ENCODE data around the gene SMURF2. TPM values are rescaled to one million over a fixed set of nuclear protein-coding genes. Genes with fewer than 3 reads are reported as not detected.

Gene SMURF2
- total RNA-seq, 1 experiment from 2014 or later, result 57.6 TPM

GRCh38 chr17:64626827-64627226 lies 35.3 kb downstream of the SMURF2 start:
- peaks cover 61% of the 10 kb centered on the region for H4K20me1 ChIP-seq (ENCODE audit: insufficient read depth)
- peaks cover 82% of the 10 kb centered on the region for H3F3A ChIP-seq (ENCODE audit: insufficient read depth, low read depth)
- no peak for TF ChIP-seq EZH2 (IDR thresholded peaks at IDR 0.05; ENCODE audit: low read depth)
- TF ChIP-seq, protein P1, sequence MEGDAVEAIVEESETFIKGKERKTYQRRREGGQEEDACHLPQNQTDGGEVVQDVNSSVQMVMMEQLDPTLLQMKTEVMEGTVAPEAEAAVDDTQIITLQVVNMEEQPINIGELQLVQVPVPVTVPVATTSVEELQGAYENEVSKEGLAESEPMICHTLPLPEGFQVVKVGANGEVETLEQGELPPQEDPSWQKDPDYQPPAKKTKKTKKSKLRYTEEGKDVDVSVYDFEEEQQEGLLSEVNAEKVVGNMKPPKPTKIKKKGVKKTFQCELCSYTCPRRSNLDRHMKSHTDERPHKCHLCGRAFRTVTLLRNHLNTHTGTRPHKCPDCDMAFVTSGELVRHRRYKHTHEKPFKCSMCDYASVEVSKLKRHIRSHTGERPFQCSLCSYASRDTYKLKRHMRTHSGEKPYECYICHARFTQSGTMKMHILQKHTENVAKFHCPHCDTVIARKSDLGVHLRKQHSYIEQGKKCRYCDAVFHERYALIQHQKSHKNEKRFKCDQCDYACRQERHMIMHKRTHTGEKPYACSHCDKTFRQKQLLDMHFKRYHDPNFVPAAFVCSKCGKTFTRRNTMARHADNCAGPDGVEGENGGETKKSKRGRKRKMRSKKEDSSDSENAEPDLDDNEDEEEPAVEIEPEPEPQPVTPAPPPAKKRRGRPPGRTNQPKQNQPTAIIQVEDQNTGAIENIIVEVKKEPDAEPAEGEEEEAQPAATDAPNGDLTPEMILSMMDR (conservative IDR thresholded peaks at IDR 0.05), result no peak
- intact Hi-C loops (cut with micrococcal nuclease; ENCODE audit: unreplicated experiment), result no loop called here
- DNase-seq, result no peak
- no peak overlapping the region for H3K4me3 ChIP-seq
- H3K36me3 ChIP-seq (ENCODE audit: low read depth), result peaks cover 12% of the 10 kb centered on the region; the same call in 1 of the 2 replicates
- BruUV-seq (replicated peaks), result no TSS peak
- CTCF ChIA-PET, result interaction anchor here (0.6 kb wide), 1 partner anchor 97 kb away, joined by 13 read pairs; no protein-coding TSS in a partner anchor
- no peaks in the 10 kb centered on the region for H3K27me3 ChIP-seq (ENCODE audit: insufficient read depth, low read depth)
- H3K27ac ChIP-seq, result no peak overlapping the region
- H3K9me2 ChIP-seq (ENCODE audit: insufficient read depth), result no peaks in the 10 kb centered on the region
- H3K4me2 ChIP-seq, result no peak overlapping the region
- peaks cover 95% of the 10 kb centered on the region for H3K79me2 ChIP-seq (ENCODE audit: low read depth)
- no peak overlapping the region for H2AFZ ChIP-seq
- POLR2A ChIA-PET (ENCODE audit: unreplicated experiment), result no interaction called here
- no peaks in the 10 kb centered on the region for H3K9me3 ChIP-seq (ENCODE audit: insufficient read depth, low read depth)
- peaks cover 58% of the 10 kb centered on the region for H3K4me1 ChIP-seq (replicated peaks; ENCODE audit: insufficient read depth)

DNA sequence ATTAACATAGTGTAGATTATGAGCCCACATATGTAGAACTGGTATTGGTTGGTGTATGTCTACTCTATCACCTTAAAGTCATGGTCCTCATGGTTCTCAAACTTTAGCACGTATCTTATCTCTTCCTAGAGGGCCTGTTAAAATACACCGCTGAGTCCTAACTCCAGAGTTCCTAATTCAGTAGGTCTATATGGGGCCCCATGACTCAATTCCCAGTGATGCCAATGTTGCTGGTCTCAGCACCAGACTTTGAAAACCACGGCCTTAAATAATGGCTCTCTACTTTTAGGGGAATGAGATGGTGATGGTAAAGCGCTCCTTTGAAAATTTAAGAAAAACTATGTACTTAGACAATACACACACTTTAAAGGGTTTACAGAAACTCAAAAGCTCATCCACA lies 36.6 kb downstream of the SMURF2 start:
- peak overlapping the region; percentile 29 for H3K27ac ChIP-seq
- H3K4me2 ChIP-seq, result no peak overlapping the region
- peaks cover 47% of the 10 kb centered on the region for H3K4me1 ChIP-seq (replicated peaks; ENCODE audit: insufficient read depth)
- POLR2A ChIA-PET (ENCODE audit: unreplicated experiment), result no interaction called here
- H3K9me3 ChIP-seq (ENCODE audit: insufficient read depth, low read depth), result no peaks in the 10 kb centered on the region
- peaks cover 83% of the 10 kb centered on the region for H3F3A ChIP-seq (ENCODE audit: insufficient read depth, low read depth)
- peaks cover 63% of the 10 kb centered on the region for H4K20me1 ChIP-seq (ENCODE audit: insufficient read depth)
- BruUV-seq (replicated peaks), result no TSS peak
- no peaks in the 10 kb centered on the region for H3K9me2 ChIP-seq (ENCODE audit: insufficient read depth)
- H3K79me2 ChIP-seq (ENCODE audit: low read depth), result peaks cover 95% of the 10 kb centered on the region
- TF ChIP-seq, protein P1 (conservative IDR thresholded peaks at IDR 0.05), result no peak
- no peak for TF ChIP-seq EZH2 (IDR thresholded peaks at IDR 0.05; ENCODE audit: low read depth)
- H3K36me3 ChIP-seq (ENCODE audit: low read depth), result peaks cover 16% of the 10 kb centered on the region; the same call in 1 of the 2 replicates
- intact Hi-C loops (cut with micrococcal nuclease; ENCODE audit: unreplicated experiment), result no loop called here
- H3K4me3 ChIP-seq, result no peak overlapping the region
- CTCF ChIA-PET, result interaction anchor here (0.7 kb wide), 1 partner anchor 206 kb away, joined by 11 read pairs; no protein-coding TSS in a partner anchor
- no peak for DNase-seq
- H3K27me3 ChIP-seq (ENCODE audit: insufficient read depth, low read depth), result no peaks in the 10 kb centered on the region
- H2AFZ ChIP-seq, result no peak overlapping the region

DNA sequence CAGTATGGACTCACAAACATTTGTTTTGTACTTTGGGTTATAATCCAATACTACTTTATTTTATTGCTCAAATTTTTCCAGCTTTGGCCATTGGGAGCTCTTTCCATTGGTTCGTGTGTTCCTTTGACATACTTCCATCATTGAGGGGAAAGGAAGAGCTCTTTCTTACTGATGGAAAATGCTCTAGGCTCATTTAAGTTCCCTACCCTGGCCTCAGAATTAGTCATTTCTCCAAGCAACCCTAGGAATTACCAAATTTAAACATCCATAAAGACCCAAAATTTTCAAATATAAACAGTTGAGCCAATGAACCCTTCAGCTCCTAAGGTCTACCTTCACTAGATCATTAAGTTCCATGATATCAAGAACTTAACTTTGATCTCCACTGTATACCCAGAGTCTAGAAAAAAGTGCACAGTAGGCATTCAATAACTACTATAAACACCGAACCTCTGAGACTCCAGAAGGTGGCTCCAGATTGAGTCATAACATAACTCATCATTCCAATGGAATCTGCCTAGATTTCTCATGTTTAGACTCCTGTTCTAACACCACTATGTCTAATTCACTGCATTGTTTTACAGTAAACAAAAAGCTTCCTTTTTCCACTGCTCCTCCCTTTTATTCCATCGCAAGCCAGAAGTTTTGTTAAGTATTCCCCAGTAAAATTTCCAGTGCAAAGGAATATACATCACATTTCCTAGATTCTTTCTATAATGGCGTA lies 39.0 kb downstream of the SMURF2 start:
- CTCF ChIA-PET, result no interaction called here

More for the DNA sequence above, 39.0 kb downstream of the SMURF2 start:
- POLR2A ChIA-PET (ENCODE audit: unreplicated experiment), result no interaction called here
- H3F3A ChIP-seq (ENCODE audit: insufficient read depth, low read depth), result peaks cover 80% of the 10 kb centered on the region
- no peak overlapping the region for H3K4me3 ChIP-seq
- peaks cover 28% of the 10 kb centered on the region for H3K4me1 ChIP-seq (replicated peaks; ENCODE audit: insufficient read depth)
- TF ChIP-seq, protein P1 (conservative IDR thresholded peaks at IDR 0.05), result no peak
- no peak for TF ChIP-seq EZH2 (IDR thresholded peaks at IDR 0.05; ENCODE audit: low read depth)
- H3K36me3 ChIP-seq (ENCODE audit: low read depth), result peaks cover 21% of the 10 kb centered on the region; the same call in 1 of the 2 replicates
- intact Hi-C loops (cut with micrococcal nuclease; ENCODE audit: unreplicated experiment), result no loop called here
- H3K27me3 ChIP-seq (ENCODE audit: insufficient read depth, low read depth), result no peaks in the 10 kb centered on the region
- peaks cover 95% of the 10 kb centered on the region for H3K79me2 ChIP-seq (ENCODE audit: low read depth)
- DNase-seq, result peak; percentile 7 to 85
- no peak overlapping the region for H2AFZ ChIP-seq
- H3K27ac ChIP-seq, result peak overlapping the region; percentile 56
- BruUV-seq (replicated peaks), result no TSS peak
- H3K9me3 ChIP-seq (ENCODE audit: insufficient read depth, low read depth), result no peaks in the 10 kb centered on the region
- H4K20me1 ChIP-seq (ENCODE audit: insufficient read depth), result peaks cover 70% of the 10 kb centered on the region
- H3K4me2 ChIP-seq, result peak overlapping the region; percentile 3; the same call in 1 of the 2 replicates
- H3K9me2 ChIP-seq (ENCODE audit: insufficient read depth), result no peaks in the 10 kb centered on the region

Measured in PC-9 (cell line).